HepG2 (cell line): ENCODE results near the gene ARL15.

Source experiments
- CHD2 ChIP-seq: IDR thresholded peaks from 2 replicates; pipeline ENCODE4 v1.6.1; 2011; ENCODE audit warnings: low read depth, low read length, improper control_type of control experiment
- HOXA9 ChIP-seq: sonication (generic); formaldehyde crosslinking; IDR thresholded peaks from 2 replicates; pipeline ENCODE4 v1.8.1; 2022; ENCODE audit warnings: missing genetic modification reagents, mild to moderate bottlenecking, moderate library complexity, borderline replicate concordance
- RCOR2 ChIP-seq: IDR thresholded peaks from 2 replicates; pipeline ENCODE4 v1.6.1; 2016; ENCODE audit warnings: missing biosample characterization, missing genetic modification reagents
- ZNF703 ChIP-seq: sonication (generic); formaldehyde crosslinking; IDR thresholded peaks from 2 replicates; pipeline ENCODE4 v1.5.1; 2020; ENCODE audit warnings: missing genetic modification reagents, mild to moderate bottlenecking, moderate library complexity, borderline replicate concordance
- TF ChIP-seq, protein P1 (sequence below): sonication (generic); formaldehyde crosslinking; IDR thresholded peaks from 2 replicates; pipeline ENCODE4 v1.5.0; 2020; ENCODE audit warnings: mild to moderate bottlenecking, missing genetic modification reagents, moderate library complexity

DNA sequence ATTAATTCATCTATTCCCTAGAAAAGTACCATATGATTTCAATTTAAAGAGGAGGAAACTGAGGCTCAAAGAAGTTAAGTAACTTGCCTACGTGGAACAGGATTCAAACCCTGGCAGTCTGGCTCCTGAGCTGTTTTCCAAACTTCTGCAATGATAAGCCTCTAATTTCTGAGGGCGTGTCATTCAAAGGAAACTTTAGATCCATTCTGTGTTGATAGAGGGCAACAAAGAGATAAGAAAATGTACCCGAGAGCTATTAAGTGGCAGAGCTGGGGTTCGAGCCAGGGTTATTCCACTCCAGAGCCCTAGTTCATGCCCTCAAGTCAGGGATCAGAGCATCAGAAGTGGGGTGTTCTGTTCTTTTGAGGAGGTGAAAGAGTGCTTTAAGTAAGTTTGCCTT is 131.4 kb downstream of the ARL15 start:
- TF ChIP-seq, protein P1, sequence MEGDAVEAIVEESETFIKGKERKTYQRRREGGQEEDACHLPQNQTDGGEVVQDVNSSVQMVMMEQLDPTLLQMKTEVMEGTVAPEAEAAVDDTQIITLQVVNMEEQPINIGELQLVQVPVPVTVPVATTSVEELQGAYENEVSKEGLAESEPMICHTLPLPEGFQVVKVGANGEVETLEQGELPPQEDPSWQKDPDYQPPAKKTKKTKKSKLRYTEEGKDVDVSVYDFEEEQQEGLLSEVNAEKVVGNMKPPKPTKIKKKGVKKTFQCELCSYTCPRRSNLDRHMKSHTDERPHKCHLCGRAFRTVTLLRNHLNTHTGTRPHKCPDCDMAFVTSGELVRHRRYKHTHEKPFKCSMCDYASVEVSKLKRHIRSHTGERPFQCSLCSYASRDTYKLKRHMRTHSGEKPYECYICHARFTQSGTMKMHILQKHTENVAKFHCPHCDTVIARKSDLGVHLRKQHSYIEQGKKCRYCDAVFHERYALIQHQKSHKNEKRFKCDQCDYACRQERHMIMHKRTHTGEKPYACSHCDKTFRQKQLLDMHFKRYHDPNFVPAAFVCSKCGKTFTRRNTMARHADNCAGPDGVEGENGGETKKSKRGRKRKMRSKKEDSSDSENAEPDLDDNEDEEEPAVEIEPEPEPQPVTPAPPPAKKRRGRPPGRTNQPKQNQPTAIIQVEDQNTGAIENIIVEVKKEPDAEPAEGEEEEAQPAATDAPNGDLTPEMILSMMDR (CRISPR knock-in tag): no peak
- TF ChIP-seq HOXA9 (no peak), RCOR2 (CRISPR knock-in tag) (no peak), ZNF703 (CRISPR knock-in tag) (no peak), CHD2 (no peak)
